A673 (cell line): ENCODE data around the gene TMED10. TPM values are rescaled to one million over a fixed set of nuclear protein-coding genes. Genes with fewer than 3 reads are reported as not detected.
"Not testable (repeated sequence)": the region's sequence is repeated elsewhere in the genome, so short reads cannot be mapped to it uniquely, and the experiment has no call there.

Experiments
- BruUV-seq: library from RNA; stranded (reverse); fragments of 400-500 nt; replicated peaks from 2 replicates; lab custom pipeline; 2021; lab: Mats Ljungman, UMichigan
- CTCF ChIA-PET: fragments of 300-600 bp; sonication (Branson Sonifier 250); formaldehyde crosslinking; loops from one replicate; lab custom pipeline; 2022; ENCODE audit warnings: antibody characterized with exemption; lab: Charles Lee
- POLR2A ChIA-PET: fragments of 300-600 bp; sonication (Branson Sonifier 250); formaldehyde crosslinking; loops from one replicate; lab custom pipeline; 2022; ENCODE audit warnings: antibody characterized with exemption; ENCODE audit not compliant: low non-redundant PET; lab: Charles Lee
- DNase-seq: peaks from one replicate; pipeline ENCODE4 v3.0.0-alpha.2; 2015; ENCODE audit warnings: low spot score
- H3K27ac ChIP-seq: fragments of 200-600 bp; sonication (generic); 2 replicates; pipeline ENCODE4 v1.5.1; 2016; ENCODE audit warnings: mixed run types, low read depth, mild to moderate bottlenecking, mixed read lengths, antibody characterized with exemption, low read length; ENCODE audit not compliant: poor library complexity, severe bottlenecking
- H3K27me3 ChIP-seq: fragments of 200-600 bp; sonication (generic); replicated peaks from 2 replicates; pipeline ENCODE4 v1.6.1; 2017; ENCODE audit warnings: mixed run types, low read depth, mild to moderate bottlenecking, mixed read lengths, antibody characterized with exemption, low read length; ENCODE audit not compliant: insufficient read depth, poor library complexity
- H3K36me3 ChIP-seq: fragments of 200-600 bp; sonication (generic); 2 replicates; pipeline ENCODE4 v1.6.1; 2016; ENCODE audit warnings: mixed run types, mild to moderate bottlenecking, mixed read lengths, antibody characterized with exemption, low read length; ENCODE audit not compliant: insufficient read depth, poor library complexity, severe bottlenecking
- H3K4me1 ChIP-seq: fragments of 200-600 bp; sonication (generic); 2 replicates; pipeline ENCODE4 v1.6.1; 2017; ENCODE audit warnings: mixed run types, mild to moderate bottlenecking, mixed read lengths, antibody characterized with exemption, low read length; ENCODE audit not compliant: insufficient read depth, poor library complexity, severe bottlenecking
- H3K4me3 ChIP-seq: fragments of 200-600 bp; sonication (generic); 2 replicates; pipeline ENCODE4 v1.5.1; 2016; ENCODE audit warnings: low read depth, mixed run types, mild to moderate bottlenecking, mixed read lengths, low read length; ENCODE audit not compliant: poor library complexity, severe bottlenecking
- H3K9me3 ChIP-seq: fragments of 200-600 bp; sonication (generic); 2 replicates; pipeline ENCODE4 v1.6.1; 2016; ENCODE audit warnings: mixed run types, low read depth, mild to moderate bottlenecking, mixed read lengths, antibody characterized with exemption, low read length; ENCODE audit not compliant: poor library complexity, severe bottlenecking
- EZH2 ChIP-seq: fragments of 200-600 bp; sonication (generic); IDR thresholded peaks from 2 replicates; pipeline ENCODE4 v1.6.1; 2017; ENCODE audit warnings: borderline replicate concordance, low read depth, mild to moderate bottlenecking, mixed read lengths, antibody characterized with exemption, low read length; ENCODE audit not compliant: poor library complexity, severe bottlenecking
- intact Hi-C: fragments of 100-400 bp; cut with micrococcal nuclease; formaldehyde crosslinking; loops from one replicate; pipeline ENCODE4 v1.10.0; 2022; ENCODE audit not compliant: unreplicated experiment
- total RNA-seq: library from RNA; stranded (reverse); gene quantifications from 2 replicates; pipeline ENCODE4 v1.2.3, GENCODE V29; 2021
- TF ChIP-seq, protein P1 (sequence below): fragments of 300-800, 200-600 bp; sonication (generic); conservative IDR thresholded peaks from 2 replicates; pipeline ENCODE4 v1.5.1; 2017; ENCODE audit warnings: low read depth, mild to moderate bottlenecking, antibody characterized with exemption, low read length, moderate library complexity, mixed read lengths

The TMED10 gene
- total RNA-seq, 1 experiment from 2014 or later = 275 TPM

DNA sequence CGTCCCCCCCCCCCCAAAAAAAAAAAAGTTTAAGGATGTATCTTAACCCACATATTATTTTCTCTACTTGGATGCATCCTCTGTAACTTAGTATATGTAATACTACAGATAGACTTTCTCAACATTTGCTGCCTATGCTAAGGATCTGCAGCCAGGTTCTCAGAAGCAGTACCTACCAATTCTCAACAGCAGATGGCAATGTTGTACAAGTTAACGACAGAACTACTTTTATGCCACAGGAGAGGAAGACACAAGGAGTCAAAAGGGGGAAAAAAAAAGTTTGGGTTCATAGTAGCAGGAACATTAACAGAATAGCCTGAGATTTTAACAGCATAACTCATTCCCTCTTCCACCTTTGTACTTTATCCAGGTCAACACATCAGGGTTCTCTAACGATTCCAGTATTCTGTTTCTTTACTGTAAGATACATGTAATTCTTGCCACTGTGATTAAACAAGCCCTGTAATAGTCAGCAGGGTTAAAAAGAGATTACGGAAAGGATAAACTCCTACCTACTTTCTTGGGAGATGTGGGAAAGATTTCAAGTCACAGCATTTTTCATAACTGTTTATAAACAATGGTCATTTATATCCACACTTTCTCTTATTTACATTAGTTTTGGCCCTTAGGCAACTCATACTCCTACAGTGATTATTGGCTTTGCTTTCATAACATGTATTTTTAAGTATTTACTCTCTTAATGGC, 43.9 kb downstream of the TMED10 start:
- Histone ChIP-seq H3K9me3 (no peaks in the 10 kb centered on the region), H3K4me1 (peaks cover 21% of the 10 kb centered on the region), H3K27ac (peak overlapping the region; percentile 12), H3K27me3 (no peaks in the 10 kb centered on the region), H3K4me3 (no peak overlapping the region), H3K36me3 (peaks cover 22% of the 10 kb centered on the region)
- POLR2A ChIA-PET = no interaction called here
- TF ChIP-seq, protein P1, sequence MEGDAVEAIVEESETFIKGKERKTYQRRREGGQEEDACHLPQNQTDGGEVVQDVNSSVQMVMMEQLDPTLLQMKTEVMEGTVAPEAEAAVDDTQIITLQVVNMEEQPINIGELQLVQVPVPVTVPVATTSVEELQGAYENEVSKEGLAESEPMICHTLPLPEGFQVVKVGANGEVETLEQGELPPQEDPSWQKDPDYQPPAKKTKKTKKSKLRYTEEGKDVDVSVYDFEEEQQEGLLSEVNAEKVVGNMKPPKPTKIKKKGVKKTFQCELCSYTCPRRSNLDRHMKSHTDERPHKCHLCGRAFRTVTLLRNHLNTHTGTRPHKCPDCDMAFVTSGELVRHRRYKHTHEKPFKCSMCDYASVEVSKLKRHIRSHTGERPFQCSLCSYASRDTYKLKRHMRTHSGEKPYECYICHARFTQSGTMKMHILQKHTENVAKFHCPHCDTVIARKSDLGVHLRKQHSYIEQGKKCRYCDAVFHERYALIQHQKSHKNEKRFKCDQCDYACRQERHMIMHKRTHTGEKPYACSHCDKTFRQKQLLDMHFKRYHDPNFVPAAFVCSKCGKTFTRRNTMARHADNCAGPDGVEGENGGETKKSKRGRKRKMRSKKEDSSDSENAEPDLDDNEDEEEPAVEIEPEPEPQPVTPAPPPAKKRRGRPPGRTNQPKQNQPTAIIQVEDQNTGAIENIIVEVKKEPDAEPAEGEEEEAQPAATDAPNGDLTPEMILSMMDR = peak; percentile 78
- TF ChIP-seq EZH2 = no peak
- BruUV-seq = no TSS peak
- intact Hi-C loops = loop anchor here (1.0 to 2.0 kb wide), 3 partner anchors 164 to 356 kb away; no protein-coding TSS in a partner anchor
- DNase-seq = peak; percentile 88
- CTCF ChIA-PET = interaction anchor here (0.6 to 1.0 kb wide), 4 partner anchors 9 to 301 kb away, joined by 3 to 16 read pairs (median 4); no protein-coding TSS in a partner anchor

DNA sequence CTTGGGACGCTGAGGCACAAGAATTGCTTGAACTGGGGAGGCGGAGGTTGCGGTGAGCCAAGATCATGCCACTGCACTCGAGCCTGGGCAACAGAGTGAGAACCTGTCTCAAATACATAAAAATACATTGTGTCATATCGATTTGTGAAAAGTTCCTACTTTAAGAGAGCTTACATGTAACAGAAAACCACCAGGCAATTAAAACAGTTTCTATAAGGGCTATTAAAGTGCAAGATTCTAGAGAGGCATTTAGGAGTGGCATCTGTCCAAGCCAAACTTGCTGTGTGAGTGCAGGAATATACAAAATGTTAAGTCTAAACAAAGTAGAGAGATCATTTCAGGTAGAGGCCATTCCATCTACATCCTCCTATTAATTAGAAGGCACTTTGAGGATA, 47.8 kb downstream of the TMED10 start:
- intact Hi-C loops = loop anchor here (10.0 kb wide), 1 partner anchor 436 kb away; no protein-coding TSS in a partner anchor
- Histone ChIP-seq H3K9me3 (no peaks in the 10 kb centered on the region), H3K4me1 (peaks cover 26% of the 10 kb centered on the region), H3K27ac (no peak overlapping the region), H3K36me3 (peaks cover 5% of the 10 kb centered on the region), H3K27me3 (no peaks in the 10 kb centered on the region), H3K4me3 (no peak overlapping the region)
- CTCF ChIA-PET = no interaction called here
- DNase-seq = no peak
- no peak for TF ChIP-seq EZH2
- TF ChIP-seq, protein P1 = no peak
- POLR2A ChIA-PET = no interaction called here
- BruUV-seq = no TSS peak

DNA sequence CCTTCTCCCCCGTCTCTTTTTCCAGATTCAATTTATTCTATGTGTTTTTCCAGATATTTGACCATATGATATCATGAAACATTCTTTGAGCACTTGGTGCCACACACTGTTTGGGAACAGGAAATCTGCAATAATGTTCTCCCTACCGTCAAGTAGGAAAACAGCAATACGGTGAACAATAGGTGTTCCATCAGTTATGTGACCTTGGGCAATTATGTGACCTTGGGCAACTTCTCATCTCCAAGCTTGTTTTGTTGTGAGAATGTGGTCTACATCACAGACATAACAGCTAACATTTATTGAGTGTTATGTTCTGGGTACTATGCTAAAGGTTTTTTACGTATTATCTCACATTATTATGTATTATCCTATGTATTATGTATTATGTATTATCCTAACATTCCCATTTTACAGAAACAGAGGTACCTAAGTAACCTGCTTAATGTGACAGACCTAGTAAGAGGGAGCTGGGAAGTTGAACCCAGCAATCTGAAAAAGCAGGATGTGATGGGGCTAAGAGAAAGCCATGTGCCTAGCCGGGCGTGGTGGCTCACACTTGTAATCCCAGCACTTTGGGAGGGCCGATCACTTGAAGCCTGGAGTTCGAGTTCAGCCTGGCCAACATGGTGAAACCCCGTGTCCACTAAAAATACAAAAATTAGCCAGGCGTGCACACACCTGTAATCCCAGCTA, 48.4 kb downstream of the TMED10 start:
- TF ChIP-seq, protein P1 = no peak
- TF ChIP-seq EZH2 = no peak
- H3K27me3 ChIP-seq = no peaks in the 10 kb centered on the region
- intact Hi-C loops = loop anchor here (10.0 kb wide), 1 partner anchor 437 kb away; no protein-coding TSS in a partner anchor
- CTCF ChIA-PET = no interaction called here
- POLR2A ChIA-PET = interaction anchor here (0.7 kb wide), 1 partner anchor 183 kb away, joined by 3 read pairs; no protein-coding TSS in a partner anchor
- H3K27ac ChIP-seq = no peak overlapping the region
- peak overlapping the region; percentile 69 for H3K4me3 ChIP-seq
- H3K36me3 ChIP-seq = peaks cover 4% of the 10 kb centered on the region
- peaks cover 26% of the 10 kb centered on the region for H3K4me1 ChIP-seq
- DNase-seq = no peak
- H3K9me3 ChIP-seq = no peaks in the 10 kb centered on the region
- BruUV-seq = no TSS peak

DNA sequence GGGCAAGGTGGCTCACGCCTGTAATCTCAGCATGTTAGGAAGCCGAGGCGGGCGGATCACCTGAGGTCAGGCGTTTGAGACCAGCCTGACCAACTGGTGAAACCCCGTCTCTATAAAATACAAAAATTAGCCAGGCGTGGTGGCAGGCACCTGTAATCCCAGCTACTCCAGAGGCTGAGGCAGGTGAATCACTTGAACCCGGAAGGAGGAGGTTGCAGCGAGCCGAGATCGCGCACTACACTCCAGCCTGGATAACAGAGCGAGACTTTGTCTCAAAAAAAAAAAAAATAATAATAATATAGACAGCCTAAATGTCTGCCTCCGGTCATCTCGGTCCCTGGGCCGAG, 49.0 kb downstream of the TMED10 start:
- not testable (repeated sequence) for DNase-seq, H3K27me3 ChIP-seq, H3K36me3 ChIP-seq, H3K9me3 ChIP-seq
- H3K27ac ChIP-seq = peak overlapping the region; percentile 83
- peak overlapping the region; percentile 69 for H3K4me3 ChIP-seq
- POLR2A ChIA-PET = interaction anchor here (0.7 to 1.2 kb wide), 2 partner anchors 168 to 184 kb away, joined by 3 read pairs; no protein-coding TSS in a partner anchor
- intact Hi-C loops = loop anchor here (10.0 kb wide), 1 partner anchor 437 kb away; no protein-coding TSS in a partner anchor
- CTCF ChIA-PET = interaction anchor here (0.8 kb wide), 1 partner anchor 169 kb away, joined by 6 read pairs; no protein-coding TSS in a partner anchor
- TSS peak; percentile 55 for BruUV-seq
- H3K4me1 ChIP-seq = peaks cover 20% of the 10 kb centered on the region
